Measurements from ENCODE around the gene LARGE2.

LARGE2 gene

DNA sequence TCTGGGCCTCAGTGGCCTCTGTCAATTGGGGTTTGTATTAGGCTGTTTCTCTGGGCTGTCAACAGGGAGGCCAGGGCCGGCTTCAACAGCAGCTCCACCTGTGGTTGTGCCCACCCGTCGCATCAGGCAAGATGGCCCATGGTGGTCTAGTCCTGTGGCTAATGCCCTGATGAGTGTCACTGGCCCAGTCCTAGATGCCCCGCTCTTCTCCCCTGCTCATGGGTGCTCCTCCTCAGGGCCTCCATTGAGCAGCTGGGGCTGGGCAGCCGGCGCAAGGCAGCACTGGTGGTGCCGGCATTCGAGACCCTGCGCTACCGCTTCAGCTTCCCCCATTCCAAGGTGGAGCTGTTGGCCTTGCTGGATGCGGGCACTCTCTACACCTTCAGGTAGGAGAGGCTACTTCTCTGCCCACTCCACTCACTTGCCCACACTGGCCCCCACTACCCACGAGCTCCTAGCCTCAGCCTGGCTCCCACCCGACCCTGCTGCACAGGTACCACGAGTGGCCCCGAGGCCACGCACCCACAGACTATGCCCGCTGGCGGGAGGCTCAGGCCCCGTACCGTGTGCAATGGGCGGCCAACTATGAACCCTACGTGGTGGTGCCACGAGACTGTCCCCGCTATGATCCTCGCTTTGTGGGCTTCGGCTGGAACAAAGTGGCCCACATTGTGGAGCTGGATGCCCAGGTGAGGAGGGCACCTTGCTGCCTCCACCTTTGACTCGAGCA, 5.4 kb downstream of the LARGE2 start:
- no peak for DNase-seq (ENCODE audit: extremely low read depth, low read depth)
- TF ChIP-seq, protein P1, sequence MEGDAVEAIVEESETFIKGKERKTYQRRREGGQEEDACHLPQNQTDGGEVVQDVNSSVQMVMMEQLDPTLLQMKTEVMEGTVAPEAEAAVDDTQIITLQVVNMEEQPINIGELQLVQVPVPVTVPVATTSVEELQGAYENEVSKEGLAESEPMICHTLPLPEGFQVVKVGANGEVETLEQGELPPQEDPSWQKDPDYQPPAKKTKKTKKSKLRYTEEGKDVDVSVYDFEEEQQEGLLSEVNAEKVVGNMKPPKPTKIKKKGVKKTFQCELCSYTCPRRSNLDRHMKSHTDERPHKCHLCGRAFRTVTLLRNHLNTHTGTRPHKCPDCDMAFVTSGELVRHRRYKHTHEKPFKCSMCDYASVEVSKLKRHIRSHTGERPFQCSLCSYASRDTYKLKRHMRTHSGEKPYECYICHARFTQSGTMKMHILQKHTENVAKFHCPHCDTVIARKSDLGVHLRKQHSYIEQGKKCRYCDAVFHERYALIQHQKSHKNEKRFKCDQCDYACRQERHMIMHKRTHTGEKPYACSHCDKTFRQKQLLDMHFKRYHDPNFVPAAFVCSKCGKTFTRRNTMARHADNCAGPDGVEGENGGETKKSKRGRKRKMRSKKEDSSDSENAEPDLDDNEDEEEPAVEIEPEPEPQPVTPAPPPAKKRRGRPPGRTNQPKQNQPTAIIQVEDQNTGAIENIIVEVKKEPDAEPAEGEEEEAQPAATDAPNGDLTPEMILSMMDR (IDR thresholded peaks at IDR 0.05; ENCODE audit: low read depth, low read length): no peak

DNA sequence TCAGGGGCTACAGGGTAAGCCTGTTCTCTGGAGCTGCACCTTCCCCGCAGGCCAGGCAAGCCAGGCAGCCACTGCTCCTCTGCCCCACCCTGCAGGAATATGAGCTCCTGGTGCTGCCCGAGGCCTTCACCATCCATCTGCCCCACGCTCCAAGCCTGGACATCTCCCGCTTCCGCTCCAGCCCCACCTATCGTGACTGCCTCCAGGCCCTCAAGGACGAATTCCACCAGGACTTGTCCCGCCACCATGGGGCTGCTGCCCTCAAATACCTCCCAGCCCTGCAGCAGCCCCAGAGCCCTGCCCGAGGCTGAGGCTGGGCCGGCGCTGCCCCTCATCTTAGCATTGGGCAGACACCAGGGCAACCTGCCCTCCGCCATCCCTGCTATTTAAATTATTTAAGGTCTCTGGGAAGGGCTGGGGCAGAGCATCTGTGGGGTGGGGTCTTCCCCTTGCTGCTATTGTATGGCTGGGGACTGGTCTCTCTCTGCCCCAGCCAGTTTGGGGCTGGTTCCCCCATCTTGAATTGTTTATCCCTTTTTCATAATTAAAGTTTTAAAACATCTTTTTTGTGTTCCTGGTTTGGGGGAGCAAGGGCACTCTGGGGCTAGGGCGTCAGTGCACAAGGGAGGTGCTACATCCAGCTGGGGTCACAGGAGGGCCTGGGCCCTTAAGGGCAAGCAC, 6.2 kb downstream of the LARGE2 start:
- TF ChIP-seq, protein P1 (IDR thresholded peaks at IDR 0.05; ENCODE audit: low read depth, low read length): no peak
- no peak for DNase-seq (ENCODE audit: extremely low read depth, low read depth)

DNA sequence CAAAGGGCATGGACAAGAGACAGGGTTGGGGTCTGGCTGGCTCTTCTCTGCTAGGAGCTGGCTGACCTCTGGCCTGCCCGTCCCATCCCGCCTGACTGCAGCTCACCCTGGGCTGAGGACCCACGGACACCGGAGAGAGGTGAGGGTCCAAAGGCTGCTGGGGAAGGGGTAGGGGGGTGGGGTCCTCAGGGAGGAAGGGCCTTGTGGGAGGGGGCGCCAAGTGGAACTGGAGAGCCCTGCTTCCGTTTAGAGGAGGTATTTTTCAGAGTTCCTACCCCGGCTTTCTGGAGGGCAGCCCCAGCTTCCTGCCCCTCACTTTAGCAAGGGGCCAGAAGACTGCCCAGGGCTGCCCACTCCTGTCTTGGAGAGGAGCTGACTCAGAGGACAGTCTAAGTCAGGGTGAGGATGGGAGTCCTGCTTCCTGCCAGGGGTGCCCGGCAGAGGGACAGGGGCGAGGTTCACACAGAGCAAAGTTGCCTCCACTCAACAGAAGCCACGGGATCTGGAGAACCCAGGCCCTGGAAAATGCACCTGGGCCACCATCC, 7.1 kb downstream of the LARGE2 start:
- no peak for DNase-seq (ENCODE audit: extremely low read depth, low read depth)
- TF ChIP-seq, protein P1 (IDR thresholded peaks at IDR 0.05; ENCODE audit: low read depth, low read length): no peak

DNA sequence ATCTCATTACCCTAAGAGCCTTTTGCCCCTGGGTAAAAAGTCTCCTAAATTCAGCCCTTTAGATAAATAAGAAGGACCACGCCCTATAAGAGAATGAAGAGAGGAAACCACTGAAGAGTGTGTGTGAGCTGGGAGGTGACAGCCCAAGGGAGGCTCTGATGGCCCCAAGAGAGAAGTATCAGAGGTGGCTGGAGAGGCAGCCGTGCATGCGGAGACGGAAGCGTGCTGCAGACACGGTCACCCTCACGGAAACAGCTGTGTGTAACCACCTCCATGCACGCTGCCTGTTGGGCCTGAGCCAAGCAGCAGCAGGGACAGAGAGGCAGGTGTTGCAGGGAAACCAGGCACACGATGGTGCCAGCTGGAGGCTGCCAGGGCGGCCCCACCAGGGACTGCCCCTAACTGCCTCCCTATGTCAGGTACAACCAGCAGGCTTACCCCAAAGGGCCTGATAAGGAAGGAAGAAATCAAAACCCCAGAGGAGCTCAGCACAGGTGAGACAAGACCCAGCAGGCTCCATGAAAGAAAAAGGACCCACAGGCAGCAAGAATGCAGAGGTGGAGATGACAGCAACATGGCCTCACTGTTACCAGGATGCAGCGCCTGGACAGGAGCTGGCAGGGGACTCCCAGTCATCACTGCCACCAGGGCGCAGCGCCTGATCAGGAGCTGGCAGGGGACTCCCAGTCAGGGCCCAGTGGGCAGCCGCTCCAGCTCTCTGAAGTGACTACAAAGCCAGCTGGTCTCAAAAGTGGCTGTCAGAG, 7.8 kb downstream of the LARGE2 start:
- no peak for DNase-seq (ENCODE audit: extremely low read depth, low read depth)
- TF ChIP-seq, protein P1 (IDR thresholded peaks at IDR 0.05; ENCODE audit: low read depth, low read length): no peak

DNA sequence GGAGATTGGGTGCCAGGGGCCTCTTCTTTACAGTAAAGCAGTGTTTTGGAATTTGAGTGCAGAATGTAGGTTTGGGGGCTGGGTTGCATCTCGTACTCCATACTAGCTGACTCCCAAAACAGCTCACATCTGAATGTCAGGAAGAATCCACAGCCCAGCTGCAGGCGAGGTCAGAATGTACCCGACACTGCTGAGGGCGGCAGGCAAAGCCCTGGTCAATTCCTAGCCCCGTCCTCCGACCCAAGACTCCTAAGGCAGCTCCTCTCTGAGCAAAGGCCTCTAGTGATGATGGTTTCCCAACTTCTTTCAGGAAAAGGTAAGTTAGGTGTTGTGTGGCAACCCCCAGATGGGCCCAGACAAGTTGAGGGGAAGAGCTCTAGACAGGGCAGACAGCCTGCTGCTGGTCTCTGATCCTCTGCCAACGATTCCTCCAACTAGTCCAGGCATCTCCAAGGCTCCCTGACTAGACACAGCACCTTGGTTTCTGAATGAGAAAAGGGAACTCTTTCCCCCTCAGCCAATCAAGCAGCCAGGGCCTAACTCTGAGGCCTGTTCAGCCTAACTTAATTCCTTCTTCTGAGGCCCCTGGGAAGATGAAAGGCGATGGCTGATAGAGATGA, 8.6 kb downstream of the LARGE2 start:
- TF ChIP-seq, protein P1 (IDR thresholded peaks at IDR 0.05; ENCODE audit: low read depth, low read length): no peak
- DNase-seq (ENCODE audit: extremely low read depth, low read depth): no peak

DNA sequence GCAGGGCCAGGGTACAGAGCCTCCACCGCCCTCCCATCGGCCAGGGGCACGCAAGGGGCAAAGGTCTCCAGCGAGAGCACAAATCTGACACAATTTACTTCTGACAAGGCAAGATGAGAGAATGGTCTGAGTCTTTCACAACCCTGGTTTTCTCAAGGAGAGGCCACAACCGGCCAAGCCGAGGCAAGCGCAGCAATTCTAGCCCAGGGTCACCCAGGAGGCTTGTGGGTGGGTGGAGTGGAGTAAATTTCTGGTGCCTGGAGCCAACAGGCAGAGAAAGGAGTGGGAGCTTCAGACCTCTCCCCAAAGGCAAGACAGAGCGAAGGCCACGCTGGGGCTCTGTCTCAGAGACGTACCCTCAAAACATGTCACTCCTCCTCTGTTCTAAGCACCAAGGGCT, 9.3 kb downstream of the LARGE2 start:
- TF ChIP-seq, protein P1 (IDR thresholded peaks at IDR 0.05; ENCODE audit: low read depth, low read length): no peak
- DNase-seq (ENCODE audit: extremely low read depth, low read depth): no peak
